BE2C (cell line): ENCODE results near the gene MVB12B.
A peak's percentile ranks its signal among the peaks of the same experiment; 100 is the strongest.

Experiments used
- DNase-seq: peaks from one replicate; pipeline ENCODE4 v3.0.0-alpha.2; 2020
- H3K27me3 ChIP-seq: fragments of 250-450 bp; sonication (Bioruptor Pico); 2 replicates; pipeline ENCODE4 v1.5.1; 2020; ENCODE audit warnings: mild to moderate bottlenecking
- H3K36me3 ChIP-seq: fragments of 250-450 bp; sonication (Bioruptor Pico); 2 replicates; pipeline ENCODE4 v1.5.1; 2020; ENCODE audit warnings: mild to moderate bottlenecking
- H3K4me1 ChIP-seq: fragments of 250-450 bp; sonication (Bioruptor Pico); 2 replicates; pipeline ENCODE4 v1.5.1; 2020
- H3K4me3 ChIP-seq: 2 replicates; pipeline ENCODE4 v1.5.1; 2011; ENCODE audit warnings: low read depth, low read length
- H3K9me3 ChIP-seq: fragments of 250-450 bp; sonication (Bioruptor Pico); 2 replicates; pipeline ENCODE4 v1.5.1; 2020
- TF ChIP-seq, protein P1 (sequence below): IDR thresholded peaks from 2 replicates; pipeline ENCODE4 v1.5.1; 2012; ENCODE audit warnings: mild to moderate bottlenecking, low read depth, low read length

MVB12B gene

DNA sequence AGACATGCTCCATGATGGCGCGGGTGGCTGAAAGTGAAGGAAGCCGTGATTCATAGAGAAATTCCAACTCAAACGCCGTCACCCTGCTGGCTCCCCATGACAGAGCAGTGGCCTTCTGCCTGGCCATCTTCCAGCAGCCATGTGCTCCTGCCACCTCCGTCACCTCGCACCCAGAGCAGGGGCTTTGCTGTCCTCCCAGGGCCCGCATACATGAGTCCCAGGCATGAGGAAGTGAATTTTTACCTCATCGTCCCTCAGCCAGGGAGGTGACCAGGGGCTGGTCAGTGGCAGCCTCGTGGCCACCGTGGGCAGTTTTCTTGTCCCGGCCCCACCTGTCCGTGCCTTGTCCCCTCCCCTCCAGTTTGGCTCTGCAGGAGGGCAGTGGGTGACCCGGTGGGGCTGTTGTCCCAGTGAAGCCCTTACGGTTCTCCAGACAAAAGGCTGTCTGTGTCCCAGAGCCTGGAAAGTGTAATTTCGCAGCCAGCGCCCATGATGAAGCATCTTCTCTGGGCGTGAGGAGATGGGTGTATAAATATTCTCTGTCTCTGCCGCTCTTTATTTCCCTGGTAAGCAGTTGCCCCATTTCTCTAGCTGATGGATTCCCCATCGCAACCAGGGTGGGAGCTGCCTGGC, 163.1 kb downstream of the MVB12B start:
- Histone ChIP-seq H3K4me1 (0 out of 2 replicates have a peak, but pooled peaks cover 4% of the 10 kb centered on the region), H3K4me3 (no peak overlapping the region), H3K27me3 (peaks cover 4% of the 10 kb centered on the region), H3K9me3 (no peaks in the 10 kb centered on the region; the same call in 1 of the 2 replicates), H3K36me3 (no peaks in the 10 kb centered on the region)
- TF ChIP-seq, protein P1, sequence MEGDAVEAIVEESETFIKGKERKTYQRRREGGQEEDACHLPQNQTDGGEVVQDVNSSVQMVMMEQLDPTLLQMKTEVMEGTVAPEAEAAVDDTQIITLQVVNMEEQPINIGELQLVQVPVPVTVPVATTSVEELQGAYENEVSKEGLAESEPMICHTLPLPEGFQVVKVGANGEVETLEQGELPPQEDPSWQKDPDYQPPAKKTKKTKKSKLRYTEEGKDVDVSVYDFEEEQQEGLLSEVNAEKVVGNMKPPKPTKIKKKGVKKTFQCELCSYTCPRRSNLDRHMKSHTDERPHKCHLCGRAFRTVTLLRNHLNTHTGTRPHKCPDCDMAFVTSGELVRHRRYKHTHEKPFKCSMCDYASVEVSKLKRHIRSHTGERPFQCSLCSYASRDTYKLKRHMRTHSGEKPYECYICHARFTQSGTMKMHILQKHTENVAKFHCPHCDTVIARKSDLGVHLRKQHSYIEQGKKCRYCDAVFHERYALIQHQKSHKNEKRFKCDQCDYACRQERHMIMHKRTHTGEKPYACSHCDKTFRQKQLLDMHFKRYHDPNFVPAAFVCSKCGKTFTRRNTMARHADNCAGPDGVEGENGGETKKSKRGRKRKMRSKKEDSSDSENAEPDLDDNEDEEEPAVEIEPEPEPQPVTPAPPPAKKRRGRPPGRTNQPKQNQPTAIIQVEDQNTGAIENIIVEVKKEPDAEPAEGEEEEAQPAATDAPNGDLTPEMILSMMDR: no peak
- no peak for DNase-seq

DNA sequence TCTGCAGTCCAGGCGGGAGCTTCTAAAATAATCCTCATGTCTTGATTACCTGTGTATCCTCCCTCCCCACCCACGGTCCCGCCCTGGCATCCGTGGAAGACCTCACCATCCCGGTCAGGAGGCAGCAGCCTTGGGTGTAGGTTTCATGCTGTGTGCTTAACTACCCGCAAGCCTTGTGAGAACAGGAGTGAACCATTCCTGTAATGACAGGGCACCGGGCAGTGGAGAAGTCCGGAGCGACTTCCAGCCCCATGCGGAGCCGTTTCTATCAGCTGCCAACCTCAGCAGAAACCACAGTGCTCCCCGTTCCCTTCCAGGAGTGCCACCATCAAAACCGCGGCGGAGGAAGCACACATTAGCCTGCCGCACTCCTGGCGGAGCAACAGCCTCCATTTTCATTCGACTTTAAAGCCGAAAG, 163.6 kb downstream of the MVB12B start:
- 0 out of 2 replicates have a peak, but pooled peaks cover 4% of the 10 kb centered on the region for H3K4me1 ChIP-seq
- no peak for DNase-seq

DNA sequence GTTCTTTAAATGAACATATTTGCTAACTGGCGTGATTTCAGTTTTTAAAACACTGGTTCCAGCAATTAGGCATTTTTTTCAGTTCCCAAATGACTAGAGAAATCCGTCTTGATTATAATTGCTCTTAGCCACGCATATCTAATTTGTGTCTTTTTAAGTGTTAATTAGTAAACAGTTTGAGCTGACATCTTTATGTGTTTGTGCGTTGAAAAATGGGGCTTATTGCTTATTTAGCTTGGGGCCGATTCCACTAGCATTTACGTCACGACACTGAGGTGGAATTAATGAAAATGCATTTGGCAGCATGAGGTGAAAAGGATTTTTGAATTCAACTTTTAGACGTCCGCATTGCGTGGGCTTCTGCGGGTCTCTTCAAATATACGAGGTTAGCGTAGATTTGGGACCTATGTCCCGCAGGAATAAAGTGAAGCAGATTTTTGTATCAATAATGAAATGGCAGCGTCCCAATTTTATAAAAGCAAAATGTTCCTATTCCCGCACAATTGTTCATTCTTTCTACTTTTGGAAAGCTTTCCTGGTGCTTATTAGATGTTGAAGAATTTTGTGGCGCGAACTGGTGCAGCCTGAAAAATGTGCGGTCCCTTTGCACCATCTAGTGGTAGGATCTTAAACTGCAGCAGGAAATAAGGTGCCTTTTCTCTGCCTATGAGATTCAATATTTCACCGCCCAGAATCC, 164.4 kb downstream of the MVB12B start:
- Histone ChIP-seq H3K27me3 (peaks cover 4% of the 10 kb centered on the region), H3K36me3 (no peaks in the 10 kb centered on the region), H3K9me3 (no peaks in the 10 kb centered on the region; the same call in 1 of the 2 replicates), H3K4me3 (no peak overlapping the region), H3K4me1 (0 out of 2 replicates have a peak, but pooled peaks cover 4% of the 10 kb centered on the region)
- TF ChIP-seq, protein P1: peak; percentile 95
- DNase-seq: no peak

More for the DNA sequence above, 163.6 kb downstream of the MVB12B start:
- no peaks in the 10 kb centered on the region for H3K36me3 ChIP-seq
- TF ChIP-seq, protein P1: no peak
- H3K27me3 ChIP-seq: peaks cover 4% of the 10 kb centered on the region
- H3K4me3 ChIP-seq: no peak overlapping the region
- H3K9me3 ChIP-seq: no peaks in the 10 kb centered on the region; the same call in 1 of the 2 replicates

DNA sequence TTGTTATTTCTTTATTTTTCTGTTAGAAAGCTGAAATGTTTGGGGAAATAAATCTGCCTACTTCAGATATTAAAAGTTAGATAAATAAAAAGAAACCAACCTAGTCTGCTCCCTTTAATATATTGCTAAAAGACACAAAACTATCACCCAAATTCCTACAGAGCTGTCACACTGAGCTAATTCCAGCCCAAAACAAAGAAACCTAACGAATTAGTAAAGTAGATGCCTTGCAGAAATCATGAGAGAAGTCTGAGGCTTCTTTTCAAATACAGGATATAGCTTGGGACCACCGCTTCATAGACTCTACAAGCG, 164.9 kb downstream of the MVB12B start:
- H3K36me3 ChIP-seq: no peaks in the 10 kb centered on the region
- H3K27me3 ChIP-seq: peaks cover 4% of the 10 kb centered on the region
- H3K4me3 ChIP-seq: no peak overlapping the region
- H3K9me3 ChIP-seq: no peaks in the 10 kb centered on the region; the same call in 1 of the 2 replicates
- 0 out of 2 replicates have a peak, but pooled peaks cover 4% of the 10 kb centered on the region for H3K4me1 ChIP-seq
- DNase-seq: no peak
- TF ChIP-seq, protein P1: no peak

DNA sequence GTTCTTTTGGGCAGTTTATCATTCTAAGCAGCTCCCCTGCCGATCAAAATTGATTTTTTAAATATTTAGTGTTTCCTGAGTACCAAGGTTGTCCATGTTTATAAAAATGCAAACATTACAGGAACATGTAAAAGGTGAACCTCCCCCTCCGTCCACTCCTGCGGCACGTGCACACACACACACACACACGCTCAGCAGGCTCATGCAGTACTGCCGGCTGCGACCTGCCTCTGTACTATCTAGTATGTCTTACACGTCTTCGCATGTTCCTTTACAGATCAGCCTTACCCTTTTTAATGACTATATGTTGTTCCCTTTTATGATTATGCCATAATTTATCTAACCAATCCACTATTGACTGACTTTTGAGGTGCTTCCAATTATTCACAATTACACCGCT, 165.3 kb downstream of the MVB12B start:
- Histone ChIP-seq H3K4me3 (no peak overlapping the region), H3K36me3 (no peaks in the 10 kb centered on the region), H3K4me1 (0 out of 2 replicates have a peak, but pooled peaks cover 4% of the 10 kb centered on the region), H3K27me3 (peaks cover 4% of the 10 kb centered on the region), H3K9me3 (no peaks in the 10 kb centered on the region; the same call in 1 of the 2 replicates)
- TF ChIP-seq, protein P1: no peak
- DNase-seq: no peak

DNA sequence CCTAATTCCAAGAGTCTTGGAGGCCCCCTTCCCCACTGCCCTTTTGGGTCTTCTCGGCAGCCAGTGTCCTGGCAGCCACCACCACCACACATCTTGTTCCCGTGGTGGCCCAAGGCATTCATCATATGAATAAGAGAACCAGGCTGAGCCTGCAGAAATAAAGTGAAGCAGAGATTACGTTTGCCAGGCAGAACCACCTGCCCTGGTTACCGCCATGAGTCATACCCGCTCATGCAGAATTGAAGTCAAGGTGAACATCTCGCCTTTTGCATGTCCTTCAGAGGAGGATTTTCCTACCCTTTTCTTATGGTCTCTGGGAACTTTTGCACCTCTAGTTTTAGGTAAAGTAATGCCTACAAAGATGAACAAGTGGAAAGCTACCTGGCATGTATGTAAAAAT, 167.6 kb downstream of the MVB12B start:
- DNase-seq: no peak
- peaks cover 4% of the 10 kb centered on the region for H3K27me3 ChIP-seq
- TF ChIP-seq, protein P1: no peak

More for the DNA sequence above, 167.6 kb downstream of the MVB12B start:
- Histone ChIP-seq H3K9me3 (no peaks in the 10 kb centered on the region; the same call in 1 of the 2 replicates), H3K4me3 (no peak overlapping the region), H3K36me3 (no peaks in the 10 kb centered on the region), H3K4me1 (0 out of 2 replicates have a peak, but pooled peaks cover 4% of the 10 kb centered on the region)
